GM10266 (cell line): ENCODE measurements around the gene PPP1R8.
"Not testable (repeated sequence)": the region's sequence is repeated elsewhere in the genome, so short reads cannot be mapped to it uniquely, and the experiment has no call there.

Source experiments
- DNase-seq: peaks from one replicate; pipeline ENCODE4 v3.0.0; 2012; ENCODE audit errors: extremely low spot score
- CTCF ChIP-seq: IDR thresholded peaks from 2 replicates; pipeline ENCODE4 v1.5.1; 2012; ENCODE audit warnings: mild to moderate bottlenecking, low read depth; ENCODE audit not compliant: control insufficient read depth, insufficient read depth; ENCODE audit errors: missing control alignments

PPP1R8 gene

GRCh38 chr1:27833470-27833869 is 2.9 kb downstream of the PPP1R8 start:
- no peak for DNase-seq
- no peak for TF ChIP-seq CTCF

DNA sequence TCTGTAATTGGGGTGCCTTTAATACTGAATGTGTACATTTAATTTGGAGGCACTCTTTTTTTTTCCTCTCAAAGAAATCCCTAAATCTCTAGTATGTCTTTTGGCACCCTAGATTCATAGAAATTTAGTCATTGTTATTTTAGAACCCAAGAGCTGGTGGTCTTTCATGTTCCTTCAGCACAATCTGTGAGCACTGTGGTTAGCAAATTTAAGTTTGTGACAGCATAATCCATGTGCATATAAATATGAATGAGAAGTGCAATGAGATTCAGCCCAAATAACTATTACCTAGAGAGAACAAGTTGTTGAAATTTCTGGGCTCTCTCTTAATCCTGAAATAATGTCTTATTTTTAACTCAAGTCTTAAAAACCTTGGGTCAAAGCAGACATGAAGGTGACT is 4.5 kb downstream of the PPP1R8 start:
- no peak for DNase-seq
- TF ChIP-seq CTCF: no peak

DNA sequence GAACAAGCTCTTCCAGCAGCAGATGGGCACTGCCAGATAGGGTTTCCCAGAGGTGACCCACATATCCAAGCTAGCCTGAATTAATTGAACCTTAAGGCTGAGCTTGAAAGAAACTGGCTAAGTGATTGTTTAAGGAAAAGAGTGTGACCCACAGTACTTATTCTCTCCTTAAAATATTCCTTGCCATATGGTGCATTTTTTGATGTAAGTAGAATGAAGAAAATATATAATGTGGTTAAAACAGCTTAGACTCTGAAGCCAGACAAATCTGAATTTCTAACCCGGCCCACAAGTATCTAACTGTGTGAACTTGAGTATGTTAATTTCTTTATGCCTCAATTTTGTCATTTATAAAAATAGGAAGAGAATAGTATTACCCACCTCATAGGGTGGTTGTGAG is 4.9 kb downstream of the PPP1R8 start:
- DNase-seq: no peak
- TF ChIP-seq CTCF: no peak

DNA sequence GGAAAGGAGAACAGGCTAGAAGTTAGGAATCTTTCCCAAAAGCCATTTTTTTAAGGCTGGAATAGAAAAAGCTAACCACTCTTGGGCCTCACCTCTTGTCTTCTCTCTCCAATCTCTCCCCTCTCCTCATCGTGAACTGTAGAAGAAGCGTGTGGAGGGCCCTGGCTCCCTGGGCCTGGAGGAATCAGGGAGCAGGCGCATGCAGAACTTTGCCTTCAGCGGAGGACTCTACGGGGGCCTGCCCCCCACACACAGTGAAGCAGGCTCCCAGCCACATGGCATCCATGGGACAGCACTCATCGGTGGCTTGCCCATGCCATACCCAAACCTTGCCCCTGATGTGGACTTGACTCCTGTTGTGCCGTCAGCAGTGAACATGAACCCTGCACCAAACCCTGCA is 19.4 kb downstream of the PPP1R8 start:
- TF ChIP-seq CTCF: no peak
- no peak for DNase-seq

GRCh38 chr1:27855085-27855484 is 24.5 kb downstream of the PPP1R8 start:
- no peak for TF ChIP-seq CTCF
- DNase-seq: no peak

DNA sequence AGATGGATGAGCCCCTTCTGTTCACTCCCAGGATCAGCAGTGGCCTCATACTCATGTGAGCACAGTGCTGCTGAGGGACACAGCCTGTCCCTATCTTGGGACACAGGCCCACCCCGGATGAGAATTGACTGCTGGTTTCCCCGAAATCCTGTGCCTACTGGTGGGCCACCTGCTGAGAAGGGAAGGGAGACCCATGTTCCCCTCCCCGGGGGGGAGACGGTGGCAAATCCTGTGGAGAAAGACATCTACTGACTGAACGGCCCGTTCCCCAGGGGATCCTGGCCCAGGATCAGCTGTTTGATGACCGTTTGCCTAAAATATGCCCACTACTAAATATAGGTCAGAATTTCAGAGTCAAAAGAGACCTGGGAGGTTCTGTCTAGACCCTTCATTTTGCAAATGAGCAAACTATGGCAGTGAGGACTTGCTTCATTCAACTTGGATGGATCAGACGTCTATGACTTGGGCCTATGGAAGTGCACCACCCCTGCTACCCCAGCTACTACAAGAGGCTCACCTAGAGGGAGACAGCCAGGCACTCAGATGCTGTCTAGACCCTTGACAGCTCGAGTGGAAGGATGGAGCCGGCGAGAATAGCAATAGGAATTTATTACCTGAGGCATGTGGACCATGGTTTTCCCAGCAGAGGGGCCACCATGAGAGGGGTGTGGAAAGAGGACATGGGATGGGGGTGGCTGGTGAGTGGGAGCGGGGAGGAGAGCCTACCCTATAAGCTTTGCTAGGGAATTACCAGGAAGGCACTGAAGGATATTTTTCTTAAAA is 26.2 kb downstream of the PPP1R8 start:
- DNase-seq: no peak
- no peak for TF ChIP-seq CTCF

- DNase-seq: not testable (repeated sequence)
Measured at GRCh38 chr1:27857552-27857951, 27.0 kb downstream of the PPP1R8 start.
